Myocyte (in vitro differentiated cells): Measurements from ENCODE around the gene YWHAE. TPM values are rescaled to one million over a fixed set of nuclear protein-coding genes. Genes with fewer than 3 reads are reported as not detected.
A peak's percentile ranks its signal among the peaks of the same experiment; 100 is the strongest.
"Not testable (repeated sequence)": the region's sequence is repeated elsewhere in the genome, so short reads cannot be mapped to it uniquely, and the experiment has no call there.

ENCODE experiments used
- DNase-seq: peaks from one replicate; pipeline ENCODE4 v3.0.0-alpha.2; 2012; ENCODE audit warnings: low read depth
- total RNA-seq: library from RNA; depleted of rRNA; stranded (reverse); fragments of >200 nt; gene quantifications from 2 replicates; pipeline ENCODE4 v1.2.3, GENCODE V29; 2014

Gene YWHAE
- total RNA-seq, 1 donor from 2014 or later: 704 TPM

DNA sequence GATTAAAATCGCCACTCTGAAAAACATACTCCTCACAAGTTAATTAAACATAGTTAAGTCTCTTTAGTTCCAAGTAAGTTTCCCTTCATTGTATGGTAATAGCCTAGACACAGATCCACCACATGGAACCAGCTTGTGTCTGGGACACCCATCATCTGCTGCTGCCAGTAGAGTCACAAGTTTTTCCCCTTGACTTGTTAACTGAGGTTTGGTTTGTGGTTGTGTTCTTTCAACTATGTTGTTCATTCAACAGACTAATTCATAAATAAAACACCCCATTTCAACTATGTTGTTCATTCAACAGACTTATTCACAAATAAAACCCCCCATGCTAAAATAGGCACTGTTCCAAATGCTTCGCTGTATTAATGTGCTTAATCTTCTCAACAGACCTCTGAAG lies 24.4 kb downstream of the YWHAE start:
- peak; percentile 32 for DNase-seq

DNA sequence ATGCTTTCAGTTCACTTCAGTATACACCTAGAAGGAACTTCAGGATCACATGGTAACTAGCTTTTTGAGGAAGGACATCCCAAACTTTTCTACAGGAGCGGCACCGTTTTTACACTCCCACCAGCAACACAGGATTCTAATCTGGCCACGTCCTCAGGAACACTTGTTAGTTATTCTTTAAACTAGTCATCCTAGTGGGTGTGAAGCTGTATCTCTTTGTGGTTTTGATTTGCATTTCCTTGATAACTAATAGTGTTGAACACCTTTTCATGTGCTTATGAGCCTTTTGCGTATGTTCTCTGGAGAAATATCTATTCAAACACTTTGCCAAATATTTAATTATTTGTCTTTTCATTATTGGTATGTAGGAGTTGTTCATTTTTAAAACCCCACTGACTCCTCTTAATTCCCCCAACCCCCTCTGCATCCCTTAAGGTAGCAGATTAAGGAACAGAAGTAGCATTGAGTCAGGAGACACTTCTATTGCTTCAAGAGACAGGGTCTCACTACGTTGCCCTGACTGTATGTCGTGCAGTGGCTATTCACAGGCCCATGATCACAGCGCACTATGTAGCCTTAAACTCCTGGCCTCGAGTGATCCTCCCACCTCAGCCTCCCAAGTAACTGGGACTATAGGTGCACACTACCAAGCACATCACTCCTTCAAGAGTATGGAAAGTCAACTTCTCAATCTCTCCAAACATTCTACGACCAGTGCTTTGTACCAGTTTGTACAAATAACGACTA lies 25.4 kb downstream of the YWHAE start:
- no peak for DNase-seq

DNA sequence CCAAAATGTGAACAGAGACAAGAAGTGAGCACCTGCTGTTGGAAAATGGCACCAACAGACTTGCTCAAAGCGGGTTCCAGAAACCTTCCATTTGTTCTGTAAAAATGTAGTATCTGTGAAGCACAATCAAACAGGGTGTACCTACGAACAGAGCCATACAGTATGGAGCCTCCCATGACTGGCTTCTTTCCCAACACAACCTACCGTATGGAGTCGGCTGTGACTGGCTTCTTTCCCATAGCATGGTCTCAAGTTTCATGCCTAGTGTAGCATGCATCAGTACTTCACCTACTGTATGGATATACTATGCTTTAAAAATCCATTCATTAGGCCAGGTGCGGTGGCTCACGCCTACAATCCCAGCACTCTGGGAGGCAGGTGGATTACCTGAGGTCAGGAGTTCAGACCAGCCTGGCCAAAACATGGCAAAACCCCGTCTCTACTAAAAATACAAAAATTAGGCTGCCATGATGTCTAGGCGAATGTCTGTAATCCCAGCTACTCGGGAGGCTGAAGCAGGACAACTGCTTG lies 26.2 kb downstream of the YWHAE start:
- DNase-seq: no peak

DNA sequence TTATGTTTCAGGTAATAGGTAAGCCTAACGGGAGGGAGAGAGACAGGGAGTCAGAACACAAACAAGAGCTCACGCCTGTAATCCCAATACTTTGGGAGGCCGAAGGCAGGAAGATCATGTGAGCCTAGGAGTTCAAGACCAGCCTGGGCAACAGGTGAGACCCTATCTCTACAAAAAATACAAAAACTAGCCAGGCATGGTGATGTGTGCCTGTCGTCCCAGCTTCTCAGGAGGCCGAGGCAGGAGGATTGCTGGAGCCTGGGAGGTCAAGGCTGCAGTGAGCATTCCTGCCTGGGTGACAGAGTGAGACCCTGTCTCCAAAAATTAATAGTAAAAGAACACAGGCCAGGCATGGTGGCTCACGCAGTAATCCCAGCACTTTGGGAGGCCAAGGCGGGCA lies 27.4 kb downstream of the YWHAE start:
- no peak for DNase-seq

DNA sequence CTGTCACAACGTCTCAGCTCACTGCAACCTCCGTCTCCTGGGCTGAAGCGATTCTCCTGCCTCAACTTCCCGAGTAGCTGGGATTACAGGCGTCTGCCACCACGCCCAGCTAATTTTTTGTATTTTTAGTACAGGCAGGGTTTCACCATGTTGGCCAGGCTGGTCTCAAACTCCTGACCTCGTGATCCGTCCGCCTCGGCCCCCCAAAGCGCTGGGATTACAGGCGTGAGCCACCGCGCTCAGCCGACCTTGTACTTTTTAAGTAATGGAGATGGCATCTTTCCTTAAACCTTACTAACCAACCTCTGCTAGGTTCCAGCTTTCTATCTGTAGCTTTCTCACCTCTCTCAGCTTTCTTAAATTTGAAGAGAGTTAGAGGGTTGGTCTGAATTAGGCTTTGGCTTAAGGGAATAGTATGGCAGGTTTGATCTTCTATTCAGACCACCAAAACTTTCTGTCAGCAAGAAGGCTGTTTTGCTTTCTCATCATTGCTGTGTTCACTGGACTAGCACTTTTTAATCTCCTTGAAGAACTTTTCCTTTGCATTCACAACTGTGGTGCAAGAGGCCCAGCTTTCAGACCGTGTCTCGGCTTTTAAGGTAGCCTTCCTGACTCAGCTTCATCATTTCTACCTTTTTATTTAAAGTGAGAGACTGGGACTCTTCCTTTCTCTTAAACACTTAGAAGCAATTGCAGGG lies 28.0 kb downstream of the YWHAE start:
- no peak for DNase-seq

DNA sequence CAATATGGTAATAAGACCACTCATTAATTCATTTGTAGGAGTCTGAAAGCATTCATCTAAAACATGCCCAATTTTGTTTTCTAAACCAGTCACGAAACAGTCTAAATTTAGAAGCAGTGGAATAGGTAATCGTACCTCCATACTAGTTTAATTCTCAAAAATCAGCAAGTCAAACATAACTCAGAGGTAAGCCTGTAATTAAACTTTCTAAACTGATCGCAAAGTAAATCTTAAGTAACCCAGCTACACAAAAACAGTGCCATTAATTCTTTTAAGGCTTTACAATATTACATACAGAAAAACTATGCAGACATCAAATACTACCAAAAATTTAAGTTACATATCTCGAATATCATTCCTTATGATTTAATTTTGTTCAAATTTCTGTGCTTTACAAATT lies 31.4 kb downstream of the YWHAE start:
- DNase-seq: no peak

DNA sequence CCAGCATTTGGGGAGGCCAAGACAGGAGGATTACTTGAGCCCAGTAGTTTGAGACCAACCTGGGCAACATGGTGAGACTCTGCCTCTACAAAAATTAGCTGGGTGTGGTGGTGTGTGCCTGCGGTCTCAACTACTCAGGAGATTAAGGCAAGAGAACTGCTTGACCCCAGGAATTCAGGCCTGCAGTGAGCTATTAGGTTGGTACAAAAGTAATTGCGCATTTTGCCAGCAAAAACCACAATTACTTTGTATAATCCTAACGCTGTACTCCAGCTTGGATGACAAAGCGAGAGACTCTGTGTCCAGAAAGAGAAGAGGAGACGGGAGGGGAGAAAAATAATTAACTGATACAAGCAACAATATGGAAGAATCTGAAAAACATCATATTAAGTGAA lies 32.7 kb downstream of the YWHAE start:
- DNase-seq: peak; percentile 56

DNA sequence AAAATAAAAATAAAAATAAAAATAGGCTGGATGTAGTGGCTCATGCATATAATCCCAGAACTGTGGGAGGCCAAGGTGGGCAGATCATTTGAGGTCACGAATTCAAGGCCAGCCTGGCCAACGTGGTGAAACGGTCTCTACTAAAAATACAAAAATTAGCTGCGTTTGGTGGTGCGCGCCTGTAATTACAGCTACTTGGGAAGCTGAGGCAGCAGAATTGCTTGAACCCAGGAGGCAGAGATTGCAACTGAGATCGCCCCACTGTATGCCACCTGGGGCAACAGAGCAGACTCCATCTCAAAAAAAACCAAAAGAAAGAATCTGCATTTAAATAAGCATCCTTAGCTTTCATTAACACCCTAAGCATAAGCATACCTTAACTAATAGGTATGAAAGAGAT lies 33.8 kb downstream of the YWHAE start:
- DNase-seq: no peak

DNA sequence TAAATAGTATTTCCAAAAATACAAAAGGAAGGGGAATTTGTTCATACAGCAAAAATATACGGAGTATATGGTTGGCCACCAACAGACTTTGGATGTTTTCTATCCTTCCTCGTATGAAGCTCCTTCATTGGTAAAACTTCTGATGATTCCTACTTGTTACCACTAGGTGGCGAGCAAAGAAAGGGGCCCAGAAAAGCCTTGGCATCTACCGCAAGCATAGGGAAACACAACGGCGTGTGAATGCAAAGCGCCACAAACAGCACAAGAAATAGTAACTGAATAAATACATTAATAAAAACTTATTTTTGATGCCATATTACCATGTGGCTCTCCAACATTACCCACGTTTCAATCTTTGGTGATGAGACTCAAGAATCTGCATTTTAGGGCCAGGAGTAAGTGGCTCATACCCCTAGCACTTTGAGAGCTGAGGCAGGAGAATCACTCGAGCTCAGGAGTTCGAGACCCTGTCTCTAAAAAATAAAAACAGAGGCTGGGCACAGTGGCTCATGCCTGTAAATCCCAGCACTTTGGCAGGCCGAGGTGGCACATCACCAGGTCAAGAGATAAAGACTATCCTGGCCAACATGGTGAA lies 34.5 kb downstream of the YWHAE start:
- DNase-seq: peak; percentile 78

DNA sequence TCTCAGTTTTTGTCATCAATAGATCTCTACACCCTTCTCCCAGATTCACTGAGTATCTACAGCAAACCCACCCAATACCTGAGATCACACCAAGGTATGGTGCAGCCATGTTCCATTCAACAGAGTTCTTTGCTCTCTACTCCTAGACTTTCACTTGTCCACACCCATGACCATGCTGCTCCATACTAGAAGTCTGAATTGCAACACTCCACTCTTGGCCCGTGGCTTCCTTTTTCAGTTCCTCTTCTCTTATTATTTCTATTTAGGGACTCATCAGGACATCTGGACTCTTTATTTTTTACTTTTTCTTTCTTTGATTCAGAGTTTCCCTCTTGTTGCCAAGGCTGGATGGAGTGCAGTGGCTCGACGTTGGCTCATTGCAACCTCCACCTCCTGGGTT lies 37.1 kb downstream of the YWHAE start:
- no peak for DNase-seq

DNA sequence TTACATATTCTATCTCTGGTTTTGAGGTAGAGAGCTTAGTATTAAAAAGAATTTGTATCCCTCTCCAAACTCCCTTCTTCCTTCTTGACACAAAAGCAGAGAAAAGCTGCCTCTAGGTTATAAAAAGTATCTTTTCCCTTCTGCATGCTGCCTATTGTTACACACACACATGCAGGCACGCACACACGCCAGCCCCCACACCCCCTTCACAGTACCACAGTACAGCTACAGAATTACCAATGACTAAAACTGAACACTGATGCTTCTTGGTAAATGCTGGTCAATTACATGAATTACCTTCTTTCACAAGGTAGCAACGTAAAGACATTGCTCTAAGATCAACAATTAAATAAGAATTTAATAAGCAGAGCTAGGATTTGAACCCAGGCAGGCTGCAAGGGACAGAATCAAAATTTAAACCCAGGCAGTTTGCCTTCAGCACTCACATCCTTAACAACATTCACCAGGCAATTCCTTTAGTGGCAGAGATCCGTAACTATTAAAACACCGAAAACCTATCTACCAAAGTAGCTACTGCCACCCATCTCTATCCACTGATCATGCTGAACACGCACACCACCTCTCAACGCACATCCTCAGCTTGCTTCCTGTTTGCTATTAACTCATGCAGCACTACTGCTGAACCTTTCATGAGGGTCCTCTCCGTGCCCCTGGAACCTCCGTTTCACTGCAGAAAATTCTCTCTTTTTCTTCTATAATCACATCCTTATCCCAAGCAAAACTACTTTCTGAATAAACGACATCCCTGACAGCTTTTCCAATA lies 37.8 kb downstream of the YWHAE start:
- DNase-seq: no peak

DNA sequence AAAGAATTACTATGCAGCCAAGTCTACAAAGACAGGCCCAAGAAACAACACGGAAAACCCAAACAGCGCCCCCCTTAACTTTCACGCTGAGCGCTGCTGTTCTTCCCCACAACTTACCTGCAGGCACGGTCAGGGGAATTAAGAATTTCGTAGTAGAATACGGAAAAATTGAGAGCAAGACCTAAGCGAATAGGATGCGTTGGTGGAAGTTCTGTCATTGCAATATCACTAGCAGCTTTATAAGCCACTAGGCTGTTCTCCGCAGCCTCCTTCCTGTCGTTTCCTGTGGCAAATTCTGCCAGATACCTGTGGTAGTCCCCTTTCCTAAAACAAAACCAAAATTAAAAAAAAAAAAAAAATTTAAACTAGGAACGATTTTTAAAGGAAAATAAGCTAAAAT lies 39.0 kb downstream of the YWHAE start:
- DNase-seq: no peak

DNA sequence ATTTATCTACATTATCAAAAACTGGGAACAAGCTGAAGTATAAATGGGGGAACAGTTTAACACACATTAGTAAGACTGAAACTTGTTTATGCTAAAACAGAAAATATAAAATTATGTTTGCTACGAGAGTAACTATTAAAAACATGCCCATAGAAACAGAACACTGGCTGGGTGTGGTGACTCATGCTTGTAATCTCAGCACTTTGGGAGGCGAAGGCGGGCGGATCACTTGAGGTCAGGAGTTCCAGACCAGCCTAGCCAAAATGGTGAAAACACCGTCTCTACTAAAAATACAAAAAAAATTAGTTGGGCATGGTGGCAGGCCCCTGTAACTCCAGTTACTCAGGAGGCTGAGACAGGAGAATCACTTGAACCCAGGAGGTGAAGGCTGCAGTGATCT lies 39.7 kb downstream of the YWHAE start:
- DNase-seq: peak; percentile 37

DNA sequence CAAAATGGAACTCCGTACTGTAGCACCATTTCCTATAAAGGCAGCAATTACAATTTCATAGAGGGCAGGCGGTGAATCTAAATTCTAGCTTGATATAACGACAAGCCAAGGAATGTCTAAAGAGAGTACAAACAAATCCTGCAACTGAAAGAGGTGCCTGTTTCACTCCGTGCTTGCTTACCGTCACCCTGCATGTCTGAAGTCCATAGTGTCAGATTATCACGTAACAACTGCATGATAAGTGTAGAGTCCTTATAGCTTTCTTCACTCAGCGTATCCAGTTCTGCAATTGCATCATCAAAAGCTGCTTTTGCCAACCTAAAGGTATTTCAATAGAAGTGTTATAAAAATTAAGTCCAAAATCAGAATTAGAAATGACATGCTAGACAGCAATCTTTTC lies 46.0 kb downstream of the YWHAE start:
- no peak for DNase-seq

DNA sequence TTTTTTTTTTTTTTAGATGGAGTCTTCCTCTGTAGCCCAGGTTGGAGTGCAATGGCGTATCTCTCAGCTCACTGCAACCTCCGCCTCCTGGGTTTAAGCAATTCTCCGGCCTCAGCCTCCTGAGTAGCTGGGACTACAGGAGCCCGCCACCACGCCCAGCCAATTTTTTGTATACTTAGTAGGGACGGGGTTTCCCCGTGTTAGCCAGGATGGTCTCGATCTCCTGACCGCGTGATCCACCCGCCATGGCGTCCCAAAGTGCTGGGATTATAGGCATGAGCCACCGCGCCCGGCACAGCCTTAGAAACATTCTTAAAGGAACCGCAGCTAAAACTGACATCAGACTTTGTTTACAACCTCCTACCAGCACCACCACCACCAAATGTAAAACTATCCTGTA lies 47.5 kb downstream of the YWHAE start:
- not testable (repeated sequence) for DNase-seq

DNA sequence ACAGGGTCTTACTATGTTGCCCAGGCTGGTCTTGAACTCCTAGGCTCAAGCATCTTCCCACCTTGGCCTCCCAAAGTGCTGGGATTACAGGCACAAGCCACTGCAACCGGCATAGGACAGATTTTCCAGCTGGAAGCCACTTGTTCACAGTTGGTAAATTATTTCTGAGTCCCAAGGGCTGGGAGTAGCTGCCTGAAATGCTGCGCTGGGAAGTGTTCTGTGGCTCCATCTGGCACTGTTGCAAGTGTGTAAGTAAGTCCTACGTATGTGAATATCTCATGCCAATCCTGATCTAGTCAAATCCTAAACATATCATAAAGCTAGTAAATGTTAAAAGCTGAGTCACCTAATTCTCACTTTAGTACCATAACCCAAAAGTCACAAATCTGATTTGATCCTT lies 48.1 kb downstream of the YWHAE start:
- DNase-seq: no peak

DNA sequence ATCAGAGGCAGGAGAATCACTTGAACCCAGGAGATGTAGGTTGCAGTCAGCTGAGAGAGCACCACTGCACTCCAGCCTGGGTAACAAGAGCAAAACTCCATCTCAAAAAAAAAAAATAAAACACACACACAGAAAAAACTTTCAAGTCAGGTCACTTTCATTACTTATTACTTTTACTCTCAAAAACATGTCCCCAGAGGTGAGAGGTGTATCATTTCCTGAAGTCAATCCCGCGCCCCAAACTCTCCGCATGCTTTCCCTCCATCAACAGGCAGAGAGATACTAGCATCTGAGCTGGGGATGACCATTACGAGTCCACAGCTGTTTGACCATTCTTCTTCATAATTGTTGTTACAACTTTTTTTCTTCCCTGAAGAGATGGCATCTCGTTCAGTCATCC lies 48.7 kb downstream of the YWHAE start:
- DNase-seq: no peak

DNA sequence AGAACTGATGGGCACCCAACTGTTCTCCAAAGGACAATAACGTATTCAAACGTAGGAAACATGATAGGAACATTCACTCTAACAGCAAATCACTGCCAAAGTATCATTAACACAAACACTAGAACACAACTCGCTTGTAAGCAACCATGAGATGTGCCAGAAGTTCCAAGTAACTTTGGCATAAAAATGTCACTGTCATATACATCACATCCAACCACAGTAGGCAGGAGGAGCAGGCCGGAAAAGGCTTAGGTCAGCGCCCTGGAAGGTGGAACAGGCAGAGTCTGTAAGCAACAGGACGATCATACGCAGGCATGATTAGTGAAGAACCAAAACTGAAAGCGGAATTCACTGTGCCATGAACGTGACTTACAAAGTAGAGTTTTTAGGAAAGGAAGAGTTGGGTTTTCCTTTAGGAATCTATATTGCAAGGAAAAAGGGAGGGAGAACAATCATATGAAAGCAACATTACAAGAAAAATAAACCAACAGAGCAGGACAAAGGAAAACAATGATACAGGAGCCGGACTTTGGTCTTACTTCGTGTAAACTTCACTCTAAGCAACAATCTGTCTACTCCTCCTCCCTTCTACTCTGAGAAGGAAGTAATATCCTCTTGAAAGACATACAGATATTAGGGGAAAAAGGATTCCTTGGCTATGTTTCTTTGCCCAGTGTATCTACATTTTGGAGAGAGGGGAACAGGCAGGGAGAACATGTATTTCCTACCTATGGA lies 52.3 kb downstream of the YWHAE start:
- peak; percentile 23 for DNase-seq

DNA sequence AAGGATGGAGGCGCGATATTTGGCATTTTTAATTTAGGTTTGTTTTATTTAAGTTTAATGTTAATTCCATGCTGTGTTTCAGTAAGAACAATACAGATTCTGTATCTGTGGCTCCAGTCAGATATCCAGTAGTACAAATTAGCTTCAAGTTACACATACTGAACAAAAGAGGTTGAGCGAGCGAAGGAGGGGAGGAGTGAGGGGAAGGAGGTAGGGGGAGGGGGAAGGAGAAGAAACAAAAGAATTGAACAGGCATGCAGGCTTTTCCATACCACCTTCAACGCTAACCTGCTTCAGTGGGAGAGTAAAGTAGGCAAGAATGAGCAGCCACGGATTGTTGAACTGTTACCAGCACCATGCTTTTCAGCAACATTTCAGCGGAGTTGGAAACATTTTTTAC lies 55.5 kb downstream of the YWHAE start:
- DNase-seq: no peak

DNA sequence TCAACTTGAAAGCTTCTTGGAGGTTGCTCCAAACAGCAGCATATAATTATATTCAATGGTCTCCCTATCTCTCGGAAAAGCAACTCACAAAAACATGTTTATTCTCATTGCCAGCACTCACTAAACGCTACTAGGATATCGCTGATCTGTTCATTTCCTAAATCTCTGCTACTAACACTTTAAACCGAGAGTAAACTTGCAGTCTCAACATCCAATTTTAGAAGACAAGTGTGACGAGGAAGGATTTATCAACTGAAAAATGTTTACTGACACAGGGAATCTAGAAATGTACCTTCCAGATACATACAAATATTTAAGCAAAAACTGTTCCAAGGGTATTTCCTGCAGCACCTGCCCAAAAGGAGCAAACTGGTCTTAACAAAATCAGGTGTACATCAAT lies 56.5 kb downstream of the YWHAE start:
- DNase-seq: no peak

DNA sequence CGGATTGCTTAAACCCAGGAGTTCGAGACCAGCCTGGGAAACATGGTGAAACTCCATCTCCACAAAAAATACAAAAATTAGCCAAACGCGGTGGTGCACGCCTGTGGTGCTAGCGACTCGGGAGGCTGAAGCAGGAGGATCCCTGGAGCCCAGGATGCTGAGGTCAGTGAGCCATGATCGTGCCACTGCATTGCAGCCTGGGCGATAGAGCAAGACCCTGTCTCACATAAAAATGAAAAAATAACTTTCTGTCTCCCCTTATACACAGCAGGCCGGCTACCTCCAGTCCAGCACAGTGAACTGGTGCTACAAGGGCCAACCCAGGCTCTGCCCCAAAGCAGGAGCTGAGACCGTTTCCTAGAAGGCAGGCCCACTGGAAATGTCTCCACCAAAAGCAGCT lies 59.7 kb downstream of the YWHAE start:
- no peak for DNase-seq
